HepG2 (cell line): Measurements from ENCODE around the gene RHBDD1. TPM values are rescaled to one million over a fixed set of nuclear protein-coding genes. Genes with fewer than 3 reads are reported as not detected.

ENCODE experiments used
- AHDC1 ChIP-seq: sonication (generic); formaldehyde crosslinking; IDR thresholded peaks from 2 replicates; pipeline ENCODE4 v1.5.1; 2020; ENCODE audit warnings: mild to moderate bottlenecking, missing genetic modification reagents, borderline replicate concordance
- ETV5 ChIP-seq: IDR thresholded peaks from 2 replicates; pipeline ENCODE4 v1.6.1; 2018; ENCODE audit warnings: missing biosample characterization, missing genetic modification reagents, inconsistent platforms, borderline replicate concordance
- FOSL2 ChIP-seq: sonication (generic); formaldehyde crosslinking; IDR thresholded peaks from 2 replicates; pipeline ENCODE4 v1.4.0; 2020; ENCODE audit warnings: missing genetic modification reagents
- GZF1 ChIP-seq: sonication (generic); formaldehyde crosslinking; IDR thresholded peaks from 2 replicates; pipeline ENCODE4 v1.5.1; 2020; ENCODE audit warnings: mild to moderate bottlenecking, missing genetic modification reagents
- HOXA7 ChIP-seq: sonication (generic); formaldehyde crosslinking; IDR thresholded peaks from 2 replicates; pipeline ENCODE4 v1.8.1; 2022; ENCODE audit warnings: mild to moderate bottlenecking, missing genetic modification reagents, moderate library complexity
- MXI1 ChIP-seq: IDR thresholded peaks from 3 replicates; pipeline ENCODE4 v1.6.1; 2012; ENCODE audit warnings: low read depth, low read length, inconsistent platforms, borderline replicate concordance
- NCOR1 ChIP-seq: fragments of 200-600 bp; sonication (generic); IDR thresholded peaks from 2 replicates; pipeline ENCODE4 v1.7.0; 2017; ENCODE audit warnings: antibody characterized with exemption, low read length, borderline replicate concordance
- SIN3B ChIP-seq: fragments of 150-350 bp; IDR thresholded peaks from 2 replicates; pipeline ENCODE4 v1.6.1; 2014; ENCODE audit warnings: low read length
- TEAD2 ChIP-seq: sonication (generic); formaldehyde crosslinking; IDR thresholded peaks from 2 replicates; pipeline ENCODE4 v1.9.0; 2021; ENCODE audit warnings: missing genetic modification reagents
- TP53 ChIP-seq: sonication (generic); formaldehyde crosslinking; conservative IDR thresholded peaks from 2 replicates; pipeline ENCODE4 v1.4.0; 2020; ENCODE audit warnings: missing genetic modification reagents
- ZNF460 ChIP-seq: sonication (generic); formaldehyde crosslinking; IDR thresholded peaks from 2 replicates; pipeline ENCODE4 v1.5.1; 2020; ENCODE audit warnings: missing genetic modification reagents, mild to moderate bottlenecking, borderline replicate concordance
- ZNF772 ChIP-seq: sonication (generic); formaldehyde crosslinking; IDR thresholded peaks from 2 replicates; pipeline ENCODE4 v1.5.0; 2020; ENCODE audit warnings: mild to moderate bottlenecking, missing genetic modification reagents
- ZNF839 ChIP-seq: sonication (generic); formaldehyde crosslinking; IDR thresholded peaks from 2 replicates; pipeline ENCODE4 v1.4.0; 2020; ENCODE audit warnings: missing genetic modification reagents, mild to moderate bottlenecking, borderline replicate concordance
- ZSCAN29 ChIP-seq: sonication (generic); formaldehyde crosslinking; conservative IDR thresholded peaks from 2 replicates; pipeline ENCODE4 v1.4.0; 2020; ENCODE audit warnings: mild to moderate bottlenecking, missing genetic modification reagents
- polyA plus RNA-seq, 8 experiments: library from polyadenylated mRNA; depleted of rRNA in 3 of 8; stranded (reverse) in 7 of 8; unstranded in 1 of 8; fragments of >200 nt; fragmentation: Illumina TruSeq in 4 of 8; extraction: Trizol in 4 of 8; gene quantifications; 2 replicates each; pipeline versions ENCODE4 v1.2.1 to v1.2.3, GENCODE V29; 2011 to 2016; ENCODE audit warnings: low read depth in 4 of 8, missing spikeins in 1 of 8, mixed read lengths in 1 of 8; ENCODE audit not compliant: insufficient read depth in 1 of 8
- total RNA-seq, 5 experiments: library from RNA; depleted of rRNA; stranded (reverse); fragments of >200 nt; fragmentation: Illumina TruSeq; extraction: Trizol; gene quantifications; 2 replicates each; pipeline ENCODE4 v1.2.3, GENCODE V29; 2016; ENCODE audit warnings: low read depth in 1 of 5
- TF ChIP-seq, protein P1 (sequence below): sonication (generic); formaldehyde crosslinking; IDR thresholded peaks from 2 replicates; pipeline ENCODE4 v1.8.0; 2022; ENCODE audit warnings: missing genetic modification reagents, low read depth, mild to moderate bottlenecking, borderline replicate concordance
- TF ChIP-seq, protein P2 (sequence below): sonication (generic); IDR thresholded peaks from 2 replicates; pipeline ENCODE4 v1.6.1; 2016; ENCODE audit warnings: low read depth, borderline replicate concordance
- TF ChIP-seq, protein P3 (sequence below): sonication (generic); formaldehyde crosslinking; IDR thresholded peaks from 2 replicates; pipeline ENCODE4 v1.8.1; 2022; ENCODE audit warnings: mild to moderate bottlenecking, missing genetic modification reagents
- TF ChIP-seq, protein P4 (sequence below): IDR thresholded peaks from 2 replicates; pipeline ENCODE4 v1.6.1; 2016; ENCODE audit warnings: low read depth, control low read depth
- TF ChIP-seq, protein P5 (sequence below): sonication (generic); formaldehyde crosslinking; IDR thresholded peaks from 2 replicates; pipeline ENCODE4 v1.4.0; 2020; ENCODE audit warnings: missing genetic modification reagents, low read depth, mild to moderate bottlenecking, borderline replicate concordance

Gene RHBDD1
- total and polyA plus RNA-seq, 2 of the 13 experiments (the other 11 are each of a cell fraction or from before 2014, with no cell fraction given) = 8.2 to 9.5 TPM

DNA sequence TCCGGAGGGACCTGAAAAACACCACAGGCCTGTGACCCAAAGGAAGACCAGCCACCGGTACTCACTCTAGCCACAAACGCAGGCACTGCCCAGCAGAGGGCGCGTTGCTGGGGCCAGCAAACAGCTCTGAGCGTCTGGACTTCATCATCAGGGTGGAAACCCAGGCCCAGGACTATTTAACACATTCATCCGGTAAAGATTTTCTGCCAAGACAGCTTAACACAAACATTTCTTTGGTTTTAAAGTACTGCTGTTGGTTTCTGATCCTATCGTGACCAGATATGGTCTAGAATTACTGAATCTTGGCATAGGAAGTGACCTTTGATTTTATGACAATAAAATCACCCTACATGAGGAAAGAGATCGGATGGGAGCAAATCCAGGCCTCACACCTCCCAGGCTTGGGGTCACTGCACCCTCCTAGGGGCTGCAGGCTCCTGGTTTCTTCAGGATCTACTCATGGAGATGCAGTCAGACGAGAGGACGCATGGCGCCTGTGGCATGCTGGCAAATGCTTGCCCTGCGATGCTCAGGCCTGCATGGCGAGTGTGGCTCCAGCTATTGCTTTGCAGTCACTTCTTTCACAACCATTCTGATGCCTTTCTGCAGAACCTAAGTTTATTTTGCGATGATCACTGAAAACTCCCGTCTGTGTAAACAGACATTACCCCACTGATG lies 197.8 kb downstream of the RHBDD1 start (continued):
- TF ChIP-seq AHDC1 (no peak), HOXA7 (no peak), GZF1 (no peak), ZSCAN29 (0 out of 2 replicates have a peak, but pooled peaks have one; percentile 44), TEAD2 (no peak), ETV5 (0 out of 2 replicates have a peak, but pooled peaks have one; percentile 9), FOSL2 (peak; percentile 14; the same call in 1 of the 2 replicates), ZNF460 (CRISPR knock-in tag) (no peak), NCOR1 (no peak), ZNF839 (no peak), SIN3B (no peak), TP53 (CRISPR knock-in tag) (no peak), ZNF772 (CRISPR knock-in tag) (no peak), MXI1 (0 out of 3 replicates have a peak, but pooled peaks have one; percentile 14)
- TF ChIP-seq, protein P1, sequence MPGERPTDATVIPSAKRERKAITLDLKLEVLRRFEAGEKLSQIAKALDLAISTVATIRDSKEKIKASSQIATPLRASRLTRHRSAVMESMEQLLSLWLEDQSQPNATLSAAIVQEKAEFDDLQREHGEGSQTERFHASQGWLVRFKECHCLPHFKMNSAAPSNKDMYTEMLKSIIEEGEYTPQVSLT (CRISPR knock-in tag) = no peak
- TF ChIP-seq, protein P2, sequence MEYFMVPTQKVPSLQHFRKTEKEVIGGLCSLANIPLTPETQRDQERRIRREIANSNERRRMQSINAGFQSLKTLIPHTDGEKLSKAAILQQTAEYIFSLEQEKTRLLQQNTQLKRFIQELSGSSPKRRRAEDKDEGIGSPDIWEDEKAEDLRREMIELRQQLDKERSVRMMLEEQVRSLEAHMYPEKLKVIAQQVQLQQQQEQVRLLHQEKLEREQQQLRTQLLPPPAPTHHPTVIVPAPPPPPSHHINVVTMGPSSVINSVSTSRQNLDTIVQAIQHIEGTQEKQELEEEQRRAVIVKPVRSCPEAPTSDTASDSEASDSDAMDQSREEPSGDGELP = no peak
- TF ChIP-seq, protein P3, sequence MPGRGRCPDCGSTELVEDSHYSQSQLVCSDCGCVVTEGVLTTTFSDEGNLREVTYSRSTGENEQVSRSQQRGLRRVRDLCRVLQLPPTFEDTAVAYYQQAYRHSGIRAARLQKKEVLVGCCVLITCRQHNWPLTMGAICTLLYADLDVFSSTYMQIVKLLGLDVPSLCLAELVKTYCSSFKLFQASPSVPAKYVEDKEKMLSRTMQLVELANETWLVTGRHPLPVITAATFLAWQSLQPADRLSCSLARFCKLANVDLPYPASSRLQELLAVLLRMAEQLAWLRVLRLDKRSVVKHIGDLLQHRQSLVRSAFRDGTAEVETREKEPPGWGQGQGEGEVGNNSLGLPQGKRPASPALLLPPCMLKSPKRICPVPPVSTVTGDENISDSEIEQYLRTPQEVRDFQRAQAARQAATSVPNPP (CRISPR knock-in tag) = no peak
- TF ChIP-seq, protein P4, sequence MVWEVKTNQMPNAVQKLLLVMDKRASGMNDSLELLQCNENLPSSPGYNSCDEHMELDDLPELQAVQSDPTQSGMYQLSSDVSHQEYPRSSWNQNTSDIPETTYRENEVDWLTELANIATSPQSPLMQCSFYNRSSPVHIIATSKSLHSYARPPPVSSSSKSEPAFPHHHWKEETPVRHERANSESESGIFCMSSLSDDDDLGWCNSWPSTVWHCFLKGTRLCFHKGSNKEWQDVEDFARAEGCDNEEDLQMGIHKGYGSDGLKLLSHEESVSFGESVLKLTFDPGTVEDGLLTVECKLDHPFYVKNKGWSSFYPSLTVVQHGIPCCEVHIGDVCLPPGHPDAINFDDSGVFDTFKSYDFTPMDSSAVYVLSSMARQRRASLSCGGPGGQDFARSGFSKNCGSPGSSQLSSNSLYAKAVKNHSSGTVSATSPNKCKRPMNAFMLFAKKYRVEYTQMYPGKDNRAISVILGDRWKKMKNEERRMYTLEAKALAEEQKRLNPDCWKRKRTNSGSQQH (CRISPR knock-in tag) = no peak
- TF ChIP-seq, protein P5, sequence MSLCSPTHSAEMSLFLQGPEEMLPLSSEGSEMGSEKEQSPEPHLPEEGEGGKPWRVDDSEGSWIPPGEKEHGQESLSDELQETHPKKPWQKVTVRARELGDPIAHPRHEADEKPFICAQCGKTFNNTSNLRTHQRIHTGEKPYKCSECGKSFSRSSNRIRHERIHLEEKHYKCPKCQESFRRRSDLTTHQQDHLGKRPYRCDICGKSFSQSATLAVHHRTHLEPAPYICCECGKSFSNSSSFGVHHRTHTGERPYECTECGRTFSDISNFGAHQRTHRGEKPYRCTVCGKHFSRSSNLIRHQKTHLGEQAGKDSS = 0 out of 2 replicates have a peak, but pooled peaks have one; percentile 33
